ENCODE data around the gene RHOBTB1.

RHOBTB1 gene

DNA sequence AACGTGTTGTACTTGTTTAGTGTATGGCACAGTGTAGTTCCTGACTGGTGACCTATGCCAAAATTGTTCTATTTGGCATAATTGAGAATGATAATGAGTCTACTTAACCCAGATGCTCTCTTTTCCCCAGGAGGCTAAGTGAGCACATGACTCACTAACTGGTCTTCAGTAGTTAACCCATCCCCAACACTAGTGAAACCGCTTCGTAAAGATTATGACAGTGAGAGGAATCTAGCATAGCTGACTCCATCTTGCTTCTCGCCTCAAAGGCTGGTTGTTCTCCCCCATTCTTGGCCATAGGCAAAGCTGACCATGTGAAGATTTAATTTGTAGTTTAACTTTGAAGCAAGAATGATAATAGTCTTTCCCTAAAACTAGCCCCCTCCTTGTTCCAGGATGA is 118.5 kb downstream of the RHOBTB1 start:
- TF ChIP-seq CEBPB (IDR thresholded peaks at IDR 0.05) = no peak
- TF ChIP-seq EP300 (IDR thresholded peaks at IDR 0.05; ENCODE audit: borderline replicate concordance) = no peak
- no peak for TF ChIP-seq FOXM1 (IDR thresholded peaks at IDR 0.05; ENCODE audit: borderline replicate concordance, low read depth)
- no peak for TF ChIP-seq RAD21 (IDR thresholded peaks at IDR 0.05; ENCODE audit: low read depth)
- TF ChIP-seq, protein P1, sequence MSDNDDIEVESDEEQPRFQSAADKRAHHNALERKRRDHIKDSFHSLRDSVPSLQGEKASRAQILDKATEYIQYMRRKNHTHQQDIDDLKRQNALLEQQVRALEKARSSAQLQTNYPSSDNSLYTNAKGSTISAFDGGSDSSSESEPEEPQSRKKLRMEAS (IDR thresholded peaks at IDR 0.05) = no peak
- TF ChIP-seq CREB1 (IDR thresholded peaks at IDR 0.05; ENCODE audit: low read depth) = no peak
- no peak for TF ChIP-seq REST (IDR thresholded peaks at IDR 0.05; ENCODE audit: low read depth)
- no peak for TF ChIP-seq TCF12 (IDR thresholded peaks at IDR 0.05; ENCODE audit: low read depth)
- no peak for TF ChIP-seq TAF1 (IDR thresholded peaks at IDR 0.05; ENCODE audit: low read depth)
- no peak for TF ChIP-seq YY1 (IDR thresholded peaks at IDR 0.05; ENCODE audit: low read depth)
- TF ChIP-seq, protein P2, sequence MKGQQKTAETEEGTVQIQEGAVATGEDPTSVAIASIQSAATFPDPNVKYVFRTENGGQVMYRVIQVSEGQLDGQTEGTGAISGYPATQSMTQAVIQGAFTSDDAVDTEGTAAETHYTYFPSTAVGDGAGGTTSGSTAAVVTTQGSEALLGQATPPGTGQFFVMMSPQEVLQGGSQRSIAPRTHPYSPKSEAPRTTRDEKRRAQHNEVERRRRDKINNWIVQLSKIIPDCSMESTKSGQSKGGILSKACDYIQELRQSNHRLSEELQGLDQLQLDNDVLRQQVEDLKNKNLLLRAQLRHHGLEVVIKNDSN (IDR thresholded peaks at IDR 0.05) = no peak
- no peak for TF ChIP-seq TEAD4 (IDR thresholded peaks at IDR 0.05)
- TF ChIP-seq NFIC (IDR thresholded peaks at IDR 0.05) = no peak
- no peak for TF ChIP-seq EGR1 (IDR thresholded peaks at IDR 0.05)
- TF ChIP-seq ZBTB7A (IDR thresholded peaks at IDR 0.05; ENCODE audit: low read depth) = no peak

DNA sequence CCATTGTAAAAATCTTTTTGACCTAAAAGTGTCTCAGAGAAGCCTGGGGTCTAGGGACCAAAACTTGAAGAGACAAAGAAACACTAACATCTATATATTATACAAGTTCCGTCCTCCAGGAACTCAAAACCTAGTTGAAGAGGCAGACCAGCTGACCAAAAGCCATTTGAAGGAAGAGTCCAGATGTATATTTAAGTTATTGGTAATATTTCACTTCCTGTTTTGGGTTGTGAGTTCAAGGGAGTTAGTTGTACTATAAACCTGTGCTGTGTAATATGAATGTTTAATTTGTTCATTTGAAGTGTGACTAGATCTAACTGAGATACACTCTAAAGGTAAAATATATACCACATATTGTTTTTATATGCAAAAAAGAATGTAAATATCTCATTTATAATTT is 120.7 kb downstream of the RHOBTB1 start:
- TF ChIP-seq RAD21 (IDR thresholded peaks at IDR 0.05; ENCODE audit: low read depth) = no peak
- no peak for TF ChIP-seq REST (IDR thresholded peaks at IDR 0.05; ENCODE audit: low read depth)
- no peak for TF ChIP-seq CEBPB (IDR thresholded peaks at IDR 0.05)
- no peak for TF ChIP-seq TAF1 (IDR thresholded peaks at IDR 0.05; ENCODE audit: low read depth)
- TF ChIP-seq, protein P2 (IDR thresholded peaks at IDR 0.05) = no peak
- no peak for TF ChIP-seq EGR1 (IDR thresholded peaks at IDR 0.05)
- no peak for TF ChIP-seq TEAD4 (IDR thresholded peaks at IDR 0.05)
- TF ChIP-seq TCF12 (IDR thresholded peaks at IDR 0.05; ENCODE audit: low read depth) = no peak
- no peak for TF ChIP-seq CREB1 (IDR thresholded peaks at IDR 0.05; ENCODE audit: low read depth)
- TF ChIP-seq, protein P1 (IDR thresholded peaks at IDR 0.05) = no peak

DNA sequence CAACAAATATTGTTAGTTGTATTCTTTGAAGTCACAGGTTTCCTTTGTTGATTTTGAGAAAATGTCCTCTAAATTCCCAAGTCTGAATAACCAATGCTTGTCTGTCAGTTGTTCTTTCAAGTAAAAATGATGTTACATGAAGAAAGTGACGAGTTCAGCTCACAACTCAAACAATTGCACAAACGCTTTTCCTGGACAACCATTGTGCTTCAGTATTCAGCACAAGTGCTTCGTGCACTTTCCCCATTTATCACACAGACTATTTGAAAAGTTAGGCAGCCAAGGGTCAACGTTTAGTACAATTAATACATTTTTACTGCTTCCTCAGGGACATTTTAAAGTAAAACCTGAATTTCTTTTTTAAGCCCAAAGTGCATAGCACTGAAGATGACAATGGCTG is 121.2 kb downstream of the RHOBTB1 start:
- no peak for TF ChIP-seq TAF1 (IDR thresholded peaks at IDR 0.05; ENCODE audit: low read depth)
- TF ChIP-seq CEBPB (IDR thresholded peaks at IDR 0.05) = no peak
- TF ChIP-seq NFIC (IDR thresholded peaks at IDR 0.05) = no peak
- TF ChIP-seq EGR1 (IDR thresholded peaks at IDR 0.05) = no peak
- no peak for TF ChIP-seq EP300 (IDR thresholded peaks at IDR 0.05; ENCODE audit: borderline replicate concordance)
- TF ChIP-seq FOXM1 (IDR thresholded peaks at IDR 0.05; ENCODE audit: borderline replicate concordance, low read depth) = no peak
- no peak for TF ChIP-seq REST (IDR thresholded peaks at IDR 0.05; ENCODE audit: low read depth)
- TF ChIP-seq CREB1 (IDR thresholded peaks at IDR 0.05; ENCODE audit: low read depth) = no peak
- TF ChIP-seq TEAD4 (IDR thresholded peaks at IDR 0.05) = no peak

DNA sequence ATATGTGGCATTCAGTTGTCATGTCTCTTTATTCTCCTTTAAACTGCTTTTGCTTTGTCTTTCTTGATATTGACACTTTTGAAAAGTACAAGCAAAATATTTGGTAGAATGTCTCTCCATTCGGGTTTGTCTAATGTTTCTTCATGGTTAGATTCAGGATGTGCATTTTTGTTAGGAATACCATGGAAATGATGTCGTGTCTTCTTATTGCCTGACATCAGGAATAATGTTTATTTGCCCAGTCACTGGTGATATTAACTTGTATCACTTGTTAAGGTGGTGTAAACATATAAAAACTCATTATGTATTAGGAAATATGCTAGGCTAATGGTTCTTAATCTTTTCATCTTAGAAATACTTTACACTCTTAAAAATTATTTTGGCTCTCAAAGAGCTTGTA is 122.3 kb downstream of the RHOBTB1 start:
- no peak for TF ChIP-seq TAF1 (IDR thresholded peaks at IDR 0.05; ENCODE audit: low read depth)
- no peak for TF ChIP-seq TCF12 (IDR thresholded peaks at IDR 0.05; ENCODE audit: low read depth)
- no peak for TF ChIP-seq EGR1 (IDR thresholded peaks at IDR 0.05)
- TF ChIP-seq TEAD4 (IDR thresholded peaks at IDR 0.05) = no peak
- TF ChIP-seq, protein P1 (IDR thresholded peaks at IDR 0.05) = no peak
- TF ChIP-seq CREB1 (IDR thresholded peaks at IDR 0.05; ENCODE audit: low read depth) = no peak
- TF ChIP-seq FOXM1 (IDR thresholded peaks at IDR 0.05; ENCODE audit: borderline replicate concordance, low read depth) = no peak
- no peak for TF ChIP-seq EP300 (IDR thresholded peaks at IDR 0.05; ENCODE audit: borderline replicate concordance)
- no peak for TF ChIP-seq REST (IDR thresholded peaks at IDR 0.05; ENCODE audit: low read depth)
- no peak for TF ChIP-seq NFIC (IDR thresholded peaks at IDR 0.05)

Measured in Ishikawa (cell line).